Measurements from ENCODE around the gene CDH4.

DNA sequence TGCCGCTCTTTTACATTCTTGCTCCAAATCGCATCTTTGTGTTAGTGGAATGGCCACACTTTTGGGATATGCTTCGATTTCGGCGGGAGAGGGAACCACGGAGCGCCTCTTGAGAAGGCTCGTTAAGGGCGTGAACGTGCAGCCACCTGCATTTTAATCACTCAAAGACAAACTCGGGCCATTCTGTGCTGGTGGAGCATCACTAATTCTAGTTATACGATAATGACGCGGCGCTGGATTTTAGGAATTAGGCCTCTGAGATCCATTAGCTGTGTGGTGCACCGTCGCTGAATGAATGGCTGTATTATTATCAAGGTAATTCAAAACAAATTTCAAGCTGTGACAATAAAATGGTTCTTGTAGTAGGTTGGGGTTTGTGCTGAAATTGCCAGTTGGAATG lies 305.6 kb downstream of the CDH4 start:
- TF ChIP-seq, protein P1, sequence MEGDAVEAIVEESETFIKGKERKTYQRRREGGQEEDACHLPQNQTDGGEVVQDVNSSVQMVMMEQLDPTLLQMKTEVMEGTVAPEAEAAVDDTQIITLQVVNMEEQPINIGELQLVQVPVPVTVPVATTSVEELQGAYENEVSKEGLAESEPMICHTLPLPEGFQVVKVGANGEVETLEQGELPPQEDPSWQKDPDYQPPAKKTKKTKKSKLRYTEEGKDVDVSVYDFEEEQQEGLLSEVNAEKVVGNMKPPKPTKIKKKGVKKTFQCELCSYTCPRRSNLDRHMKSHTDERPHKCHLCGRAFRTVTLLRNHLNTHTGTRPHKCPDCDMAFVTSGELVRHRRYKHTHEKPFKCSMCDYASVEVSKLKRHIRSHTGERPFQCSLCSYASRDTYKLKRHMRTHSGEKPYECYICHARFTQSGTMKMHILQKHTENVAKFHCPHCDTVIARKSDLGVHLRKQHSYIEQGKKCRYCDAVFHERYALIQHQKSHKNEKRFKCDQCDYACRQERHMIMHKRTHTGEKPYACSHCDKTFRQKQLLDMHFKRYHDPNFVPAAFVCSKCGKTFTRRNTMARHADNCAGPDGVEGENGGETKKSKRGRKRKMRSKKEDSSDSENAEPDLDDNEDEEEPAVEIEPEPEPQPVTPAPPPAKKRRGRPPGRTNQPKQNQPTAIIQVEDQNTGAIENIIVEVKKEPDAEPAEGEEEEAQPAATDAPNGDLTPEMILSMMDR (IDR thresholded peaks at IDR 0.05), result no peak
- TF ChIP-seq POLR2A (IDR thresholded peaks at IDR 0.05), result no peak
